HG02840 (cell line): ENCODE results near the gene FNDC11.

Source experiments
- ATAC-seq: cut with Tn5 transposase; IDR thresholded peaks from one replicate; pipeline ENCODE4 v1.9.1; 2021; ENCODE audit warnings: mild to moderate bottlenecking, moderate library complexity, moderate number of reproducible peaks; ENCODE audit not compliant: unreplicated experiment, low FRiP score

The FNDC11 gene

DNA sequence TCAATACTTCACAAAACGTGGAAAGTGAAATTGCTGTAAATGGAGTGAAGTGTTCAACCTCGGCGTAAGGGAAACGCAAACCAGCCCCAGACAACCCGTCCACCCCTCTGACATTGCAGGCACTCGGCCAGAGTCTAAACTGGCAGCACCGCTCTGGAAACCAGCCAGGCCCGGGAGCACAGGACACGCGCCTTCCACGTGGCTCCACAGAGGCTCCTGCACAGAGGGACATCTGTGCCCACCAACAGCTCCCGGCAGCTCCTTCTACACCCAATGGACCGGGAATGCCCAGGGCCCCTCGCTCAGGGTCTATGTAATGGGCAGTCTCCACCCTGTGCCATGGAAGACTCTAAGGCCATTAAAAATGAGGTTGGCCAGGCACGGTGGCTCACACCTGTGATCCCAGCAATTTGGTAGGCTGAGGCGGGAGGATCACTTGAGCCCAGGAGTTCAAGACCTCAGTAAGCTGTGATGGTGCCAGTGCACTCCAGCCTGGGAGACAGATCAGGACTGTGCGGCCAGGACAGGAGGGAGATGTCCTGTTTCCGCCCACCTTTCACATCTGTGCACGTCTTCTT is 23.4 kb downstream of the FNDC11 start:
- ATAC-seq = no peak

DNA sequence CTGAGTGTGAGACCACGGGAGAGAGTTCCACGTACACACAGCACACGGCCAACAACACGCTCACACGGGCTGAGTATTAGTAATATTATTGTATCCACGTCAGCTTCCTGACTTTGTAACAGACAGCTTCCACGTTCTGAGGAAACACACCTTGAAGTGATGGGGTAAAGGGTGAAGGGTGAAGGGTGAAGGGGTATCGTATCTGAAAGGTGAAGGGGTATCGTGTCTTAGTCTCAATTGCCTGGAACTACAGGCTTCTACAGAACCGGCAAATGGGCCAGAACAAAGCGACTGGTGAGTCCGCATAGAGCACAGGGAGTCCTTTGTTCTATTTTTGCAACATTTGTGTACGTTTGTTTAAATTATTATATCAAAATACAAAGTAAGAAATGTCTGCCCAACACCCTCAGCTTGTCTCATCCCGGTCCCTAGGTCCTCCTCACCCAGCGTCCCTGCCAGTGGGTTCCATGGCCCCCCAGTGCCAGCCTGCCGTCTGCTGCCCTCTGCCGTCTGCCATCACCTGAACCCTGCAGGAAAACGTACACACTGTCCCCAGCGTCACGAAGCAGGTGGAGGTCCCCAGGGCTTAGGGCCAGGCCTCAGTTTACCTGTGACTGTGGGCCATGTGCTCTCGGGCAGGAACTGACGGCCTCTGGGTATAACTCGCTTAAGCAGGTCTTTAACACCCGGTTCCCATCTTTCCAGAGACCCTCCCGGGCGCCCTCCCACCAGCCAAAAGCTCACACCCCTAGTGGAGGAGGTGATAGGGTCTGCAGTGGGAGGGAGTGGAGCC is 24.5 kb downstream of the FNDC11 start:
- ATAC-seq = no peak

DNA sequence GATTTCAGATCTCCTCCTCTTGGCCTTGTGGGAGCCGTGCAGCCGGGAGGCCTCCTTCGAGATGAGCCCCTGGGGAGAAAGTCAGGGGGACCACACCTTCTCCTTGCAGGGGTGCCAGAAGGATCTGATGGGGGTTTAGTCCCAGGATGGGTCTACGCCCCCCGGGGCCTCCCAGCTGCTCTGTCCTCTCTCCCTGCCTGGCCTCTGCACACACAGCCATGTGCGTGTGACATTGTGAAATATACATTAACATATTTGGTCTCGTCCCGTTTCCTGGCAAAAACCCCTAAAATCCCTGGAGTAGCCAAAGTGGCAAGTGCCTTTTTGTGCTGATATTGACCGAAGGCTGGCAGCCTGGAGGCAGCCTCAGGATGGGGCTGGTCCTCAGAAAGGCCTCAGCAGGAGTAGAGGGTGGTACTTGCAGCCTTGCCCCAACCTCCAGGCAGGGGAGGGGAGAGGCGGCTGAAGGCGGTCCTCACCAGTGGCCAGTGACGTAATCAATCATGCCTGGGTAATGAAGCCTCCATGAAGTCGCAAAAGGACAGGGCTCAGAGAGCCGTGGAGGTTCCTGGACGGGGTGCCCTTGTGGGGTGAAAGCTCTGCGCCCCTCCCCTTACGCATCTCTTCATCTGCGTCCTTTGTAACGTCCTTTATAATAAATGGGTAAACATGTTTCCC is 25.2 kb downstream of the FNDC11 start:
- ATAC-seq = no peak

GRCh38 chr20:63580796-63581461 is 27.0 kb downstream of the FNDC11 start:
- ATAC-seq = no peak

GRCh38 chr20:63582382-63583063 is 28.6 kb downstream of the FNDC11 start:
- ATAC-seq = no peak

- no peak for ATAC-seq
Observed at GRCh38 chr20:63585616-63586565, 31.9 kb downstream of the FNDC11 start.

- no peak for ATAC-seq
Observed at GRCh38 chr20:63586797-63587196, 32.8 kb downstream of the FNDC11 start.

GRCh38 chr20:63587256-63587655 is 33.3 kb downstream of the FNDC11 start:
- no peak for ATAC-seq

- no peak for ATAC-seq
Observed at GRCh38 chr20:63587776-63588591, 34.0 kb downstream of the FNDC11 start.

DNA sequence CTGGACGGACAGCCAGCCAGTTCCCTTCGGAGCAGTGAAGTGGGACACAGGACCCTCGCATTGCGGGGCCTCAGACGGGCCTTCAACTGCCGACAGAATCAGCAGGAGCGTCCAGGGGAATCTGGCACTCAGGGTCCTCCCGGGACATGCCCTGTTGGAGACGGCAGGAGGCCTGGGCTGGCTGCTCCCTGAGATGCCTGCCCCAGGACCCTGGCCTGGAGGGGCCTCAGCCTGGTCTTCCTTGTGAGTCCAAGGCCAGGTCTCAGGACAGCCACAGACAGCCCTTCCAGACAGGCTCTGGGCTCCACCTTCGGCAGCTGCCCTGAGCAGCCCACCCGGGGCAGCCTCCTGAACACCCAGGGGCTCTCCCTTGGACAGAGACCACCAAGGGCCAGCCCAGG is 34.7 kb downstream of the FNDC11 start:
- no peak for ATAC-seq

DNA sequence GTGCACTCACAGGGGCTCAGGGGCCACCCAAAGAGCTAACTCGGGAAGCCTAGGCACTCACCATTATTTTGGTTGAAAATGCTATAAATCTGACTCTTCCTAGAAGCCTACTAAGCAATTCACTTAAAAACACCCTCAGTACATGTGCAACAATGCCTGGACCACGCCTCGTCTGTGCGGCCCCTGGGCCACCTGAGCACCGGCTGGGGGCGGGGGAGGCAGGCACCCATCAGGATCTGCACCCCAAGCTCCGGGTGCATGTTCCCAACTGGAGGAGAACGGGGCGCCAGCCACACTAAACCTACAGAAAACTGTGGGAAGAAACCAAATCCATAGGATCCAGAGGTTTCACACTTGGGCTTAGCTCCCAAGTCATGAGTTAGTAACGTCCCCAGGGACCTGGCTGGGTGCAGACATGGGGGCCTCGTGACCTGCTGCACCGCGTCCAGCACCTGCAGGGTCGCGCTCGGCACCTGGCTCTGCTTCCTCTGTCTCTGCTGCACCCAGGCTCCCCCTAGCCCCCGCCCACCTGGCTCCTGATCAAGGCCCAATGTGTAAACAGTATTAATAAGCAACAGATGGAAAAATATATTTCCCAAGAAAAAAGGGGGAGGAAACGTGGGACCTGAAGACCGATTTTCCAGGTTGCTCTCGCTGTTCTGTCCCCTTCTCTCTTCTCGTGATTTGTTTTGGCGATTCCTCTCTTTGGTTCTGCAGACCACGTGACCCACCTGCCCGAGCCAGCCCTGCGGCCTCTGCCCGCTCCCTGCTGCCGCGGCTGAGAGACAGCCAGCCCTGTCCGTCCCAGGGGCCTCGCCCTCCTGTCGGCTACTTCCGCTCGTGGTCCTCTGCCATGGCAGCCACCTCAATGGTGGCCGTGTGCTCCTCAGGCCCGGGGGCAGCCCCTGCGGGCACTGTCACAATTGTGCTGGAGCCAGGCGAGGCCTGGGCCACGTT is 35.6 kb downstream of the FNDC11 start:
- ATAC-seq = no peak

GRCh38 chr20:63590218-63591146 is 36.5 kb downstream of the FNDC11 start:
- ATAC-seq = no peak

GRCh38 chr20:63591147-63591533 is 37.2 kb downstream of the FNDC11 start:
- ATAC-seq = no peak

DNA sequence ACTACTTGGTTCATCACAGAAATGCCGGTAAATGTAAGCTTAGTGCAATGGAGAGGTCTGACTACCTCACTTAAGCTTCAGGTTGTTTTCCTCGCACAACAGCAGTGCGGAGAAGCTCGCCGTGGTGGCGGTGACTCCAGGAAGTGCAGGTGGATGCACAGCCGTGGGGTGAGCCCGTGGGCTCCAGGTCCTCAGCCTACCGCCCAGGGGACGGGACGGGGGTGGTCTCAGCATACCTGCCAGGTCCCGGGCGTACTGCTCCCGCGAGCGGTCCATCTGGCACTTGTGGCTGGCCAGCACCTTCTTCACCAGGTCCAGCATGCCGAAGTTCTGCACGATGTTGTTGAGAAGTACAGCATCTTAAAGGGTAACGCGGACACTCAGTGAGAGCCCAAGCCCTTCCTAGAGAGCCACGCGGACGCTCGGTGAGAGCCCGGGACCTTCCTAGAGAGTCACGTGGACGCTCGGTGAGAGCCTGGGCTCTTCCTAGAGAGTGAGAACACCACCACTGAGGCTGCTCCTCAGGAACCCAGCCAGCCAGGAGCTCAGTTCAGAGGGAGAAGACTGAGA is 37.9 kb downstream of the FNDC11 start:
- no peak for ATAC-seq

DNA sequence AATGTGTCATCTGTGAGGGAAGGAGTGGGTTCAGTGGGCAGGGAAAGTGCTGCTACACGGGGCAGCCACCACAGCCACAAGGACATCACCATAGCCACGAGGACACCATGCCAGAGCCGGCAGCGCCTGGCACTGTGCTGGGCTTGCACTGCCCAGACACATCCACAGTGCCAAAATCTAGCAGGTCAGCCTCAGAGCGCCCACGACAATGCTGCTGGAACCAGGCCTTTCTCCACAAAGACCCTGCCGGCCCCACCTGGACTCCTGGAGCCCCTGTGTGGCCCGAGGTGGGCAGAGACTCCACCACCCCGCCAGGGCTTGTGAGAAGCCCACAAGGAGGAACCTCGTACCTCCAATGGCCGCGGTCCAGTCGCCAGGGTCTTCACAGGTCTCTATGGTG is 38.7 kb downstream of the FNDC11 start:
- ATAC-seq = no peak

GRCh38 chr20:63594043-63594561 is 40.1 kb downstream of the FNDC11 start:
- no peak for ATAC-seq
